ENCODE measurements around the gene CCDC149.

CCDC149 gene

DNA sequence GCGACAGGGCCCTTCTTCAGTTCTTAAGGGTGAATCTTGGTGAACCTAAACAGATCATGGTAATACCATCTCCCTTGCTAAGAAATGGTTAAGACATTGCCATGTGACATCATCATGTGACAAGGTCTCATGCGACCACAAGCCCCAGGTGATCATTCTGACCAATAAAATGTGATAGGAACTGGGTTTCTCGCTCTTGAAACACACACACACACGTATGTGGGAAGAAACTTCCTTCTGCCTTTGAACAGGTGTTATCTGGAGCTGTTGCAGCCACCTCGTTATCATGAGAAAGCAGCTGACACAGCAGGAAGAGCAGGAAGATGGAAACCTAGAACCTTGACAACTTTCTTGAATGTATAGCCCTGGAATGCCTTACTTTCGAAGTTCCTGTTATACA, 107.3 kb downstream of the CCDC149 start:
- no peak for DNase-seq (ENCODE audit: extremely low read depth in 1 of 2, low read depth in 1 of 2)

DNA sequence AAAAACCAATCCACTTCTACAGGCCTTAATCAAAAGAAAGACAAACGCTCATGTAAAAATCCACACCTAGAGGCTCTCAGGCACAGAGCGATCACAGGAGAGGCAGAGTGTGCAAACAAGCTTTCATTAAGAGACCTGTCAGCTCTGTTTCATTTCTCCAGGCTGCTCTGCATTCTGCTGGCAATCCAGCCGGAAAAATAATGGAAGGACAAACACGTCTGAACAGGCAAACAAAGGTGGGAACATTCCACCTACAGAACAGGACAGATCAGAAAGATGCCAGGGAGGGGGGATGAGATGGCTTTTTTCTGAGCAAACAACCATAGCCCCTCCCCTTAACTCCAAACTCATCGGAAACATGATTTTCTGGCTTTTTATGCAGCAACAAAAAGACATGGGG, 107.8 kb downstream of the CCDC149 start:
- DNase-seq (ENCODE audit: extremely low read depth in 1 of 2, low read depth in 1 of 2), result no peak

DNA sequence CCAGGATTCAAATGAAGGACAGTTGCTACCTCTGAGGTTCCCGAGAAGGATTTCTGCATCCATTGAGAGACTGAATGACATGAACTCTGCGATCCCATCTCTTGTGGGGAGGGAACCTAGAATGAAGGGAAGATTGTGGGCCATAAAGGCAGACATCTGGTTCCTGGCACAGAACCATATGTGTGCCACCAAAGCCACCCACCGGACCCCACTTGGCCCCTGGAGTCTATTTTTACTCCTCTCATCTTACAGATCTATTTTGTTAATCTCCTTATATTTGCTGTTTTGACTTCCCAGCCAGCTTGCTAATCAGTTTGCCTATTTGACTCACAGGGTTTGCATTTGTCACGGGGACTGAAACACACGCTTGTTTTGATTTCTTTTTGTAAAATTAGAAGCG, 110.2 kb downstream of the CCDC149 start:
- no peak for DNase-seq (ENCODE audit: extremely low read depth in 1 of 2, low read depth in 1 of 2)

DNA sequence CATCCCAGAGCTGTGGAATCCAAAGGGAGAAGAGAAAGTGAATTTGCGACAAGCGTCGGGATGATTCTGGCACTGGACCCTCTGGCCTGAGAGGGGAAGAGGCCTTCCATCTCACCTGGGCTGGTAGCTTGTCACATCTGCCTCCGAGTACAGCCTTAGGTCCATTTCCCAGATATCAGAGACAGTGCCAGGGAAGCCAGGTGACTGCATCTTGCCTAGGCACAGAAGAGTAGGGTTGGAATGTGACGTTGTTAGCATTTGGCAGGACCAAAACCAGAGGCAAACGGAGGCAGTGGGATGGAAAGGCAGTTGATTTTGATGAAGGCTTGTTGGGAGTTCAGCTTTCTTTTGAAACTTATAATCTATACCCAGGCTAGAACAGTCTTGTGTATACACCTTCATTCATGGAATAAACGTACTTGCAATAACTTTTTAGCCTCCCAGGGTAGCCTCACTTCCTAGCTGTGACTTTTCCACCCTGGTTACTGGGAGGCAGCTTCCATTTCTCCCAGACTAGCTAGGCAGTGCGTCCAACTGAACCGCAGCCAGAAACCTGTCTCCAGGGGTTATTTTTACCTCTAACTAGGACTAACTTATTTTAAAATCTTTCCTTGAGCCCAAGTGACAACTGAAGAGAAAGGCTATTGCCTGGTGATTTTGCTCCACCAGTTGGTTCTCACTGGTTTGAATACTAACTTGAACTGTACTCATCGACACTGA, 111.5 kb downstream of the CCDC149 start:
- no peak for DNase-seq (ENCODE audit: extremely low read depth in 1 of 2, low read depth in 1 of 2)

DNA sequence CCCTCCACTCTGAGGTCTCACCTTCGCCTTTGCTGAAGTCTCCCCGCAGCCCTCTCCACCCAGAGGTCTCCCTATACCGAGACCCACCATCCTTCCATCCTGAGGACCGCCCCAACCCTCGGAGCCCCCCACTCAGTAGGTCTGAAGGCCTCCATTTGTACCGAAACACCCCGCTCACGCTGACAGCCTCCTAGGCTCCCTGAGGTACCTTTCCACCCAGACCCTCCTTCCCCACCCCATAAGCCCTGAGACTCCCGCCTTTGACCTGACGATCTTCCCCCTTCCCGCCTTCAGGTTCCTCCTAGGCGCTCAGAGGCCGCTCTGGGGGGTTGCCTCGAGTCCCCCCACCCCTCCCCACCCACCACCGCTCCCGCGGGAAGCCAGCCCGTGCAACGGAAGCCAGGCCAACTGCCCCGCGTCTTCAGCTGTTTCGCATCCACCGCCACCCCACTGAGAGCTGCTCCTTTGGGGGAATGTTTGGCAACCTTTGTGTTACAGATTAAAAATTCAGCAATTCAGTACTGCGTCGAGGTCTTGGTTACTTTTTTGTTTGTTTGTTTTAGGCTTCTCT, 112.4 kb downstream of the CCDC149 start:
- DNase-seq (ENCODE audit: extremely low read depth in 1 of 2, low read depth in 1 of 2), result no peak

DNA sequence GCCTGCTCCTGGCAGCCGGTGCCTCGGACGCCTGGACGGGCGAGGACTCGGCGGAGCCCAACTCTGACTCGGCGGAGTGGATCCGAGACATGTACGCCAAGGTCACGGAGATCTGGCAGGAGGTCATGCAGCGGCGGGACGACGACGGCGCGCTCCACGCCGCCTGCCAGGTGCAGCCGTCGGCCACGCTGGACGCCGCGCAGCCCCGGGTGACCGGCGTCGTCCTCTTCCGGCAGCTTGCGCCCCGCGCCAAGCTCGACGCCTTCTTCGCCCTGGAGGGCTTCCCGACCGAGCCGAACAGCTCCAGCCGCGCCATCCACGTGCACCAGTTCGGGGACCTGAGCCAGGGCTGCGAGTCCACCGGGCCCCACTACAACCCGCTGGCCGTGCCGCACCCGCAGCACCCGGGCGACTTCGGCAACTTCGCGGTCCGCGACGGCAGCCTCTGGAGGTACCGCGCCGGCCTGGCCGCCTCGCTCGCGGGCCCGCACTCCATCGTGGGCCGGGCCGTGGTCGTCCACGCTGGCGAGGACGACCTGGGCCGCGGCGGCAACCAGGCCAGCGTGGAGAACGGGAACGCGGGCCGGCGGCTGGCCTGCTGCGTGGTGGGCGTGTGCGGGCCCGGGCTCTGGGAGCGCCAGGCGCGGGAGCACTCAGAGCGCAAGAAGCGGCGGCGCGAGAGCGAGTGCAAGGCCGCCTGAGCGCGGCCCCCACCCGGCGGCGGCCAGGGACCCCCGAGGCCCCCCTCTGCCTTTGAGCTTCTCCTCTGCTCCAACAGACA, 113.1 kb downstream of the CCDC149 start:
- DNase-seq (ENCODE audit: extremely low read depth in 1 of 2, low read depth in 1 of 2), result no peak

DNA sequence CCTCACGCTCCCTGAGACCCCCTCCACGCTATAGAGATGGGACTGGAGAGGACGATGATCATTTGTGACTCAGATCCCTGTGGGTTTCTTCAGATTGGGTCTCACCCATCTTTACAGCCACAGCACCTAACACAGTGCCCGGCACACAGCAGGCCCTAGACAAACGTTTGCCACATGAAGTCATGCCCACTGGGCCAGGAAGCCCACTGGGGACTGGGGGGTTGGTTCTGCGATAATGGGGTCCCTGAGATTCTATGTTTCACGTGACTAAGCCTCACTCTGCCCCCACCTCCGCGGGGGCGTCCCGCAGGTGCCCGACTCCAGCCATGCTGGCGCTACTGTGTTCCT, 113.7 kb downstream of the CCDC149 start:
- no peak for DNase-seq (ENCODE audit: extremely low read depth in 1 of 2, low read depth in 1 of 2)

DNA sequence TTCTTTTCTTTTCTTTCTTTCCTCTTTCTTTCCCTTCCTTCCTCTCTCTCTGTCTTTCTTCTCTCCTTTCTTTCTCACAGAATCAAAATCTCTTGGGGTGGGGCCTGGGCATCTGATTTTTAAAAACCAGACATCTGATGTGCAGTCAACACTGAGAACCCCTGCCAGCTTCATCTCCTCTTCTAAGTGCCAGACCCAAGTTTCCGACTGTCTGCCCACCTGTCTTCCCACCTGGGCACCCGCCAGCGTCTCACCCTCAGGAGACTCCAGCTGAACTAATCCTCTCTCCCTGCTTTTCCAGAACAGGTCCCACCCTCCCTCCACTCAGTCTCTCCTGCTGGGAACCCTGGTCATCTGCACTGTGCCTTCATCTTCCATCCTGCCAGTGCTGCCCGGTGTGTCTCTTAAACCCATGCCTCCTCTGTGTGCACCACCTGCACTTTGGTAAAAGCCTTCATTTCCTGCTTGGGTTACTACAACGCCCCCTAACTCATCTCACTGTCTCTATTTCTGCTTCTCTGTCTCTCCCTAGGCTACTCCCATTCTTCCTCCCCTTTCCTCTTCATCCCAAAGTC, 114.7 kb downstream of the CCDC149 start:
- no peak for DNase-seq (ENCODE audit: extremely low read depth in 1 of 2, low read depth in 1 of 2)

DNA sequence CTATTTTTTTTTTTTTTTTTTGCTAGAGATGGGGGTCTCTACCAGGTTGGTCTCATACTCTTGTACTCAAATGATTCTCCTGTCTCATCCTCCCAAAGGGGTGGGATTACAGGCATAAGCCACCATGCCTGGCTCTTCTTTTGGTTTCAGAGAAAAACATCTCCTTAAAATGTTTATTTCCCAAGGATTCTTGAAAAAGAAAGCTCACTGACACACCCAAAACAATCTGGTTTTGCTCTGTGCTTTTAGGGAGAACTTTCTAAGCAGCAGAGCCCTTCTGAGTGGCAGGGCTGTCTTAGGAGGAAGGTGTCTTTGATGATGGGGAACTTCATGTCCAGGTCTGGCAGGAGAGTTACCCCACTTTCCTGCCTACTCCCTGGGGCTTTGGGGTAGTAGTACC, 116.2 kb downstream of the CCDC149 start:
- DNase-seq (ENCODE audit: extremely low read depth in 1 of 2, low read depth in 1 of 2), result no peak

DNA sequence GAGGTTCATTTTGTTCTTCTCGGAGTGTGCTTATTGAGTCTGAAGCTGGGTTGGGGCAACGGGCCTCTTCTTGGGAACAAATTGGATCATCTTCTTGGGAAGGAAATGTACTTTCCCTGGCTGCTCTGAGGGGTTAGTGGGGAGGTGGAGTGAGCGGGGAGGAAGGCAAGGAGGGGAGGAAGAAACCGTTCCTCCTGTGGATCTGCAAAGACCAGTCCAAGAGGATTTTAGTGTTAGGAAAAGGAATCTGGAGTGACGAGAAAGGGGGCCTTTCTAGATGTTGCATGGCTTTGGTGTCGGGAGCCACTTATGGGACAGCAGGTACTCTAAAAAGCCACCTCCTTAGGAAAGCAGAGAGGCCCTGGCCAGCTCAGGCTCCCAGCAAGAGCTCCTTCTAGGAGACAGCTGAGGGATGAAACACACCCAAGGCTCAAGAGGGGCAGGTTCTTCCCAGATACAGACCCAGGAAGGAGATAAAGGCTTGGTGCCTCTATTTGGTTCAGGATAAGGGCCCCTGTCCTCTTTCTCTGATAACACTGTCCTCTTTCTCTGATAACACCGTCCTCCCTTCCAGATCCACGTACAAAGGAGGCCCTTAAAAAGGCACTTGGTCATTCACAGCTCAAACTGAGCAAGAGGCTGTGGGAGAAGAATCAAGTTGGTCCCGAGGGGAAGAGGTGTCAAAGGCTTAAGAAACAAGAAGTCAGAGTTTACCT, 117.0 kb downstream of the CCDC149 start:
- DNase-seq (ENCODE audit: extremely low read depth in 1 of 2, low read depth in 1 of 2), result no peak

DNA sequence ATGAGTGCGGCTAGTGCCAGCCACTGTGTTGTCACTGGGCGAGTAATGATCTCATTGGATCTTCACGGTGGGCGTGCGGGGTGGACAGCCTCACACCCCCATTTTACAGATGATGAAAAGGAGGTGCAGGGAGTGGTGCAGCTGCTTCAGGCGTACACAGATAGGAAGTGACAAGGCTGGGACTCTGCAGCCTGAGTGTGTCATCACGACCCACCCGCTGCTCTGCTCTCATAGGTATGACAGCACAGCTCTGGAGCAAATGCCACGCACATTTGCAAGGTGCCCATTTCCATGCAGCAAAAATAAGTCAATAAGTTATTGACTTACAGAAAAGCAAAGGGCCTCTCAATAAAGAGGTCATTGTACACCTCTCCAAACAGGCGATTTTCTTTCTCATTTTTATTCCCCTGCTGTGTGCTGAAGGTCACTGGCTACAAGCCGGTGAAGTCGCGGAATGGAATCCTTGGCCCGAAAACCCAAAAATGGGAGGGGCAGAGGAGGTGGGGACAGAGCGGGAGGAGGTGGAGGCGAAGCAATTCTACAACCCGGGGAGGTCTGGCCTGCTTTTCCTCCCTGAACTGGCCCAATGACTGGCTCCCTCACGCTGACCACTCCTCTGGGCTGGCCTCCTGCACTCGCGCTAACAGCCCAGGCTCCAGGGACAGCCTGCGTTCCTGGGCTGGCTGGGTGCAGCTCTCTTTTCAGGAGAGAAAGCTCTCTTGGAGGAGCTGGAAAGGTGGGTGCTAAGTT, 117.8 kb downstream of the CCDC149 start, which contains the start of gene SOD3:
Gene SOD3, plus strand, starts transcription at position 658 of the 750 bp plus-strand sequence. CDS start 3,949 bp downstream, outside the sequence.
- DNase-seq (ENCODE audit: extremely low read depth in 1 of 2, low read depth in 1 of 2), result no peak

DNA sequence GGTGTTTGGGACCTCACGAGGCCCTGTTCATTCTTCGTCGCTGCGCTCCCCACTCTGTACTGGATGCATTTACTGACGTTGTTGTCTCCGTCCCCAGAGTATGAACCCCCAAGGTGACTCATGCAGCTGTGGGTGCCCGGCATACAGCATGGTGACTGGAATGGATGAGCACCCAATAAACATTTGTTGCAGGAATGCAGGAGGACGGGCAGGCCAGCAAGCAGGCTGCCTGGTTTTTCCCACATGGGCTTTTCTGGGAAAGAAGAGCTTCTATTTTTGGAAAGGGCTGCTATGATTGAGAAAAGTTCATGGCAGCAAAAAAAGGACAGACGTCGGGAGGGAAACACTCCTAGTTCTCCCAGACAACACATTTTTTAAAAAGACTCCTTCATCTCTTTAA, 118.4 kb downstream of the CCDC149 start:
- DNase-seq (ENCODE audit: extremely low read depth in 1 of 2, low read depth in 1 of 2), result no peak

DNA sequence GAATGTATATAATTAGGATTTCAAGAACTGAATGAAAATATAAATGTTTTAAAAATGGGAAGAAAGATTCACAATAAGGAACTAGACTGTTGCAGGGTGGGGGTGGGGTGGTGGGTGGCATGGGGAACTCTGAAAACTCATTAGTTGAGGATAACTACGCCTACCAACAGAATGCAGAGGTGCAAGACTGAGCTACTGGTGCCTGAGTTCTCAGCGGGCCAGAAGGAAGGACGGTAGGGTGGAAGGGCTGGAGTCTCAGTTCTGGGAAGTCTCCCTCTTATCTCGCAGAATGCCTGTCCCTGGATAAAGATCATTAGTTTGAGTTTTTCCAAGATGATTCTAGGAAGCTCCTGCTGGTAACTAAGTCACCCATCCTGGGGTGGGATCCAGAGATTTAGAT, 118.8 kb downstream of the CCDC149 start:
- DNase-seq (ENCODE audit: extremely low read depth in 1 of 2, low read depth in 1 of 2), result no peak

DNA sequence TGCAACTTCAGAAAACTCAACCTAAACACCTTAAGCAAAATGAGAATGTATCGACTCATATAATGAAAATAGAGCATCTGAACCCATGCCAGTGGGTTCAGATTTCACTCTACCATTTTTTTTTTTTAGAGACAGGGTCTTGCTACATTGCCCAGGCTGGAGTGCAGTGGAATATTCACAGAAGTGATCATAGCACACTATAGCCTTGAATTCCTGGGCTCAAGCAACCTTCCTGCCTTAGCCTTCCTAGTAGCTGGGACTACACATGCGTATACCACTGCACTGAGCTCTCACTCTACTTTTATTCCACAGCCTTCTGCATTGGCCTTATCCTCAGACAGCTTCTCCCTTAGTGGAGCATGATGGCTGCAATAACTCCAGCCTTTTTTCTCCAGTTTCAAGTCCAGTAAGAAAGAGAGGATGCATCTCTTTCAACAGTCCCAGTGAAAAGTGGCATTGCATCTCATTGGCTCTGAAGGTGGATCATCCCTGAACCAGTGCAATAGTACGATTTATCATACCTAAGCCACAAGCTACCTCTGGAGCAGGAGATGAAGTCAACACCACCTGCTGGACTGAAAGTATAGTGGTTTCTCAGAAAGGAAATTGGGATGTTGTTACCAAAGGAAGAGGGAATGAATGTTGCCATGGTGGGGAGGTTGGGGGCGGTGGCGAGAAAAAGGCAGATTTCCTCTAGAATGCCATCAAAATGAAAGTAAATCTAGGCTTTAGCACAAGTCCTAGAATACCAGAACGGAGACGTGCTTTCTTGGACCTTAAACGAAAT, 119.4 kb downstream of the CCDC149 start:
- DNase-seq (ENCODE audit: extremely low read depth in 1 of 2, low read depth in 1 of 2), result no peak

DNA sequence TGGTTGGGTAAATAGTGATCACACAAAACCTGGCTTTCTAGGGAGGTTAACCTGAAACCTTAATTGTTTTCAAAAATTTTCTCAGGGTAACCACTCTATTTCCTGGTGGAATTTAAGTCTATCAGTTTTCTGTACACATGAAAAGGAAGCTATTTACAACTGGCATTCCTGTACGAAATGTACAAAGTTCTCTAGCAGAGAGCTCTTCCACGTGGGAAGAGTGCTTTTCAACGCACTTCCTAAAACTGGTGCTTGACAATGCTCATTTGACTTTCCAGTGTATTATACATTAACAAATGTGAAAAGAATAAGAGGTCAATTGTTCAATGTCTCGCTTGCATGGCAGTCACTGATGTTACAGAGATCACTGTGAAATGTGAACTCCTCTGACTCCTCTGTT, 120.3 kb downstream of the CCDC149 start:
- no peak for DNase-seq (ENCODE audit: extremely low read depth in 1 of 2, low read depth in 1 of 2)

DNA sequence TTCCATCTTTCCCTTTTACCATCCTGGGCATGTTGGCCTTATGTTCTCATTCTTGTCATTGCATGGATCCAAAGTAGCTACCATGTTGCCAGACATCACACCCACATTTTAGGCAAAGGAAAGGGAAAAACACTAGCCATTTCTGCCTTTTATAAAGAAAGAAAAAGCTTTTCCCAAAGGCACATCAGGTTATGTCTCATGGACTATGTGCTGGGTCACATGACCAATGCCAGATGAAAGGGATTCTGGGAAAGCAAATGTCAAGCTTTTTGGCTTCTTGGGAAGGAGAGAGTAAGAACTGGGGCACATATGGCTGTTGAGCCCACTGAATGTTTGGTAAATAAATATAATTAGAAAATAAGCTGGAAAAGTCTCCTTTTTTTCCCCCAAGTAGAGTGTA, 121.8 kb downstream of the CCDC149 start:
- no peak for DNase-seq (ENCODE audit: extremely low read depth in 1 of 2, low read depth in 1 of 2)

DNA sequence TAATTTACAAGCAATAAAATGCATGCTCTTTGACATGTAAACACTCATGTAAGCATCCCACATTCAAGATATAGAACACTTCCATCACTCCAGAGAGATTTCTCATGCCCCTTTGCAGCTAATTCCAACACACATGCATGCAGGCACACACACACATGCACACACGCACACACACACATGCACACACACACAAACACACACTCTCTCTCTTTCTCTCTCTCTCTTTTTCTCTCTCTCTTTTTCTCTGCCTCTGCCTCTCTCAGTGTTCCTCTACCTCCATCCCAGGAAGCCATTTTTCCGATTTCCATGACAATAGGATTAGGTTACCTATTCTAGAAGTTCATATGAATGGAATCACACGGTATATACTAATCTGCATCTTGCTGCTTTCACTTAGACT, 129.3 kb downstream of the CCDC149 start:
- DNase-seq (ENCODE audit: extremely low read depth in 1 of 2, low read depth in 1 of 2), result no peak

DNA sequence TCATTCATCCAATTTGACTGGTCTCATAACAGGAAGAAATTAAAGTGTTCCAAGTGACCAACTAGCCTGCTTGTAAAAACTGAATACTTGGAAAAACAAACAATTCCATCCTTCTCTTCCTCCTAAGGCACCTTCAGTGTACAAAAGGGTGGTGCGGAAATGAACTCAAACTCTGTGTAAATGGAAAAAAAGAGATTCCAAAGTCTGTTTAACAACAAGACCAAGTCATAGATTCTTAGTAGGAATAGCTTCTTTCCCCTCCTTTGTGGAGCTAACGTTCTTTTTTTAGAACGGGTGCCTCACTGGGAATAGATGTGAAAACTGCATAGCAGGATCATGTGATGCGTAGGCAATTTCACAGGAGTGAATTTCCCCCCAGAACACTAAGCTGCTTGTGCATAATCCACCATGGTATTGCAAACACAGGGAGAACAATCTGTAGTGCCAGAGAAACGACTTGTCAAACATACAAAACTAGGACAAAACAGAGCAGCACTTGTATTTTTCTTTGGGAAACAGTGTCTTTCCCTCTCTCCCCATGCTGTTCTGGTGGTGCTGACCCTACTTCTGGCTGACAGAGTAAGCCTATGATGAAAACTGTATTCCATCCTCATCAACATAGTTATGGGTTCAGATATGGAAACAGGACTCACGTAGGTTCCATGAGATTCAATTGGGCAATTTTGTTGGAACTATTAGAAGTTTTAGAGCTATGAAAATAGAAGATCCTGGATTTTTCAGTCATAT, 130.7 kb downstream of the CCDC149 start:
- DNase-seq (ENCODE audit: extremely low read depth in 1 of 2, low read depth in 1 of 2), result no peak

DNA sequence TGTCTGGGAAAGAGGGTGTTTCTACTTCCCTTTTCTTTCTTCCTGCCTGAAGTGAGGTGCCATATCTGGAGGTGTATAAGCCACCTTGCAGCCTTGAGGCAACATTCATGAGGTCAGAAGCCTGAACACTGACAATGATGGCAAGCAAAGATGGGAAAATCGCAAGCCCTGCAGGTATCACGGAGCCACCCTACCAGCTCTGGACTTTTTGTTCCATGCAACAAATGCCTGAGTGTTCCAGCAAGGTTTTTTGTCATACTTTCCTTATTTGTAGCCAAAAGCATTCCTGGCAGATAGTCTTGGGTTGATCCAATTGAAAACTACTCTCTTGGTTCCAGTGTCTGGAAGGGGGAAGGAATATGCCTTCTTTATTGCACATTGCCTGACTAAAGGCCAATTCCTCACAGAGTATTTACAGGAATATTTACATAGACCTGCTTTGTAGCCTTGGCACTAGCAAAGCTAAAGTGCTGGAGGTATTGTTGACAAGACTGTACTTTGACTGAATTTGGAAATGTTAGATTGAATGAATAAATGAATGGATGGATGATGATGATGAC, 131.8 kb downstream of the CCDC149 start:
- no peak for DNase-seq (ENCODE audit: extremely low read depth in 1 of 2, low read depth in 1 of 2)

All from stimulated activated CD8-positive, alpha-beta memory T cell treated with anti-CD3 and anti-CD28 coated beads, Interleukin-7, amount 100 ng/mL, for 48 hours (primary cell).